Glomerular endothelial cell (primary cell): ENCODE results near the gene TTC28. TPM values are rescaled to one million over a fixed set of nuclear protein-coding genes. Genes with fewer than 3 reads are reported as not detected.
"Not testable (repeated sequence)": the region's sequence is repeated elsewhere in the genome, so short reads cannot be mapped to it uniquely, and the experiment has no call there.

Source experiments
- DNase-seq: peaks from one replicate; pipeline ENCODE4 v3.0.0-alpha.2; 2011; ENCODE audit warnings: low read depth, low spot score; ENCODE audit errors: extremely low read depth
- total RNA-seq: library from RNA; depleted of rRNA; stranded (reverse); fragments of >200 nt; gene quantifications from 2 replicates; pipeline ENCODE4 v1.2.3, GENCODE V29; 2015

Gene TTC28
- total RNA-seq, 1 donor from 2014 or later: 66.5 TPM

GRCh38 chr22:28609921-28610320 lies 69.7 kb downstream of the TTC28 start:
- DNase-seq: no peak

GRCh38 chr22:28608546-28608945 lies 71.1 kb downstream of the TTC28 start:
- no peak for DNase-seq

GRCh38 chr22:28607795-28608194 lies 71.8 kb downstream of the TTC28 start:
- no peak for DNase-seq

- peak; percentile 74 for DNase-seq
These were observed 74.5 kb downstream of the TTC28 start for GRCh38 chr22:28604966-28605761.

GRCh38 chr22:28601915-28602314 lies 77.7 kb downstream of the TTC28 start:
- DNase-seq: no peak

- DNase-seq: no peak
These were observed 79.0 kb downstream of the TTC28 start for GRCh38 chr22:28600546-28601143.

- no peak for DNase-seq
These were observed 79.9 kb downstream of the TTC28 start for GRCh38 chr22:28599693-28600092.

GRCh38 chr22:28597665-28598064 lies 82.0 kb downstream of the TTC28 start:
- no peak for DNase-seq

- DNase-seq: no peak
These were observed 84.7 kb downstream of the TTC28 start for GRCh38 chr22:28594797-28595462.

- DNase-seq: no peak
These were observed 85.4 kb downstream of the TTC28 start for GRCh38 chr22:28594076-28594796.

- no peak for DNase-seq
These were observed 86.3 kb downstream of the TTC28 start for GRCh38 chr22:28593299-28593698.

GRCh38 chr22:28589102-28589750 lies 90.4 kb downstream of the TTC28 start:
- no peak for DNase-seq

GRCh38 chr22:28585324-28585723 lies 94.3 kb downstream of the TTC28 start:
- no peak for DNase-seq

GRCh38 chr22:28582806-28583205 lies 96.8 kb downstream of the TTC28 start:
- DNase-seq: no peak

GRCh38 chr22:28581016-28581415 lies 98.6 kb downstream of the TTC28 start:
- no peak for DNase-seq

- DNase-seq: no peak
These were observed 103.5 kb downstream of the TTC28 start for GRCh38 chr22:28576162-28576561.

GRCh38 chr22:28574159-28574788 lies 105.4 kb downstream of the TTC28 start:
- no peak for DNase-seq

GRCh38 chr22:28570696-28571373 lies 108.8 kb downstream of the TTC28 start:
- no peak for DNase-seq

- DNase-seq: not testable (repeated sequence)
These were observed 110.7 kb downstream of the TTC28 start for GRCh38 chr22:28568974-28569373.

GRCh38 chr22:28568099-28568498 lies 111.5 kb downstream of the TTC28 start:
- no peak for DNase-seq
